H1 (cell line): ENCODE data around the gene ATP6V1B1. TPM values are rescaled to one million over a fixed set of nuclear protein-coding genes. Genes with fewer than 3 reads are reported as not detected.

ENCODE experiments used
- CTCF ChIA-PET: fragments of 300-600 bp; sonication (Branson Sonifier 250); formaldehyde crosslinking; loops from one replicate; lab custom pipeline; 2021; ENCODE audit not compliant: partially characterized antibody; lab: Charles Lee
- POLR2A ChIA-PET: fragments of 300-600 bp; sonication (Branson Sonifier 250); formaldehyde crosslinking; loops from one replicate; lab custom pipeline; 2021; ENCODE audit warnings: inconsistent platforms; ENCODE audit not compliant: partially characterized antibody; lab: Charles Lee
- DNase-seq, 2 experiments: peaks; one replicate each; pipeline versions ENCODE4 v3.0.0 to v3.0.0-alpha.2; 2010 to 2022; ENCODE audit warnings: low spot score in 2 of 2, low read depth in 1 of 2, mixed read lengths in 1 of 2
- FAIRE-seq: peaks from 2 replicates; lab custom pipeline; 2011; peaks lifted over from hg19 to GRCh38; lab: Jason Lieb, UNC
- H2AFZ ChIP-seq: 2 replicates; pipeline ENCODE4 v1.8.1; 2012; ENCODE audit warnings: low read length, inconsistent platforms
- H2AK5ac ChIP-seq: 2 replicates; pipeline ENCODE4 v1.6.1; 2013; ENCODE audit warnings: low read depth, low read length
- H2BK120ac ChIP-seq: replicated peaks from 2 replicates; pipeline ENCODE3; 2013; ENCODE audit warnings: low read depth, low read length, inconsistent platforms
- H2BK12ac ChIP-seq: 2 replicates; pipeline ENCODE4 v1.6.1; 2013; ENCODE audit warnings: low read depth, low read length
- H2BK15ac ChIP-seq: 2 replicates; pipeline ENCODE4 v1.6.1; 2013; ENCODE audit warnings: low read length
- H2BK20ac ChIP-seq: 2 replicates; pipeline ENCODE4 v1.6.1; 2013; ENCODE audit warnings: low read length
- H2BK5ac ChIP-seq: 2 replicates; pipeline ENCODE4 v1.6.1; 2013; ENCODE audit warnings: low read depth, low read length
- H3K14ac ChIP-seq: 2 replicates; pipeline ENCODE4 v1.6.1; 2013; ENCODE audit warnings: inconsistent platforms; ENCODE audit not compliant: insufficient read length
- H3K18ac ChIP-seq: 2 replicates; pipeline ENCODE4 v1.6.1; 2013; ENCODE audit warnings: low read length; ENCODE audit errors: extremely low read depth
- H3K23ac ChIP-seq: 2 replicates; pipeline ENCODE4 v1.6.1; 2013; ENCODE audit warnings: inconsistent platforms; ENCODE audit not compliant: insufficient read length
- H3K23me2 ChIP-seq: 2 replicates; pipeline ENCODE4 v1.6.1; 2013; ENCODE audit warnings: low read depth, low read length
- H3K27ac ChIP-seq: 2 replicates; pipeline ENCODE4 v1.6.1; 2011; ENCODE audit warnings: low read depth, low read length, inconsistent platforms
- H3K27me3 ChIP-seq, 4 experiments: replicated peaks in 1 of 4; 1 replicate in 1 of 4; 2 replicates in 3 of 4; pipeline versions ENCODE4 v1.6.1 to v1.8.1; 2011 to 2013; ENCODE audit warnings: low read length in 3 of 4, mild to moderate bottlenecking in 3 of 4, inconsistent platforms in 2 of 4, mixed read lengths in 2 of 4, moderate library complexity in 1 of 4; ENCODE audit not compliant: control insufficient read depth in 3 of 4, insufficient read depth in 3 of 4; ENCODE audit errors: extremely low read depth in 1 of 4
- H3K36me3 ChIP-seq, 4 experiments: 2 replicates each; pipeline versions ENCODE4 v1.6.1 to v1.8.1; 2011 to 2013; ENCODE audit warnings: mild to moderate bottlenecking in 4 of 4, low read length in 3 of 4, moderate library complexity in 2 of 4, control low read depth in 1 of 4, inconsistent platforms in 1 of 4; ENCODE audit not compliant: insufficient read depth in 4 of 4, control insufficient read depth in 2 of 4
- H3K4ac ChIP-seq: replicated peaks from 2 replicates; pipeline ENCODE3; 2013; ENCODE audit warnings: low read length, low read depth, mixed read lengths, inconsistent platforms; ENCODE audit not compliant: insufficient read length
- H3K4me1 ChIP-seq, 4 experiments: replicated peaks in 1 of 4; 1 replicate in 1 of 4; 2 replicates in 3 of 4; pipeline versions ENCODE4 v1.6.1 to v1.8.1; 2011 to 2013; ENCODE audit warnings: low read length in 3 of 4, inconsistent platforms in 2 of 4, mixed read lengths in 1 of 4; ENCODE audit not compliant: insufficient read depth in 4 of 4, control insufficient read depth in 3 of 4
- H3K4me2 ChIP-seq, 2 experiments: 2 replicates each; pipeline versions ENCODE4 v1.6.1 to v1.8.1; 2011 to 2013; ENCODE audit warnings: low read depth in 2 of 2, low read length in 2 of 2, control low read depth in 1 of 2, inconsistent platforms in 1 of 2, mild to moderate bottlenecking in 1 of 2; ENCODE audit not compliant: insufficient read depth in 1 of 2
- H3K4me3 ChIP-seq, 4 experiments: fragments of 200-600, 300-600 bp in 1 of 4; sonication (generic), shearing (Covaris generic), sonication (Bioruptor Twin) in 1 of 4; 2 replicates each; pipeline versions ENCODE4 v1.5.1 to v1.8.1; 2011 to 2016; ENCODE audit warnings: low read length in 4 of 4, low read depth in 3 of 4, control low read depth in 2 of 4, inconsistent platforms in 2 of 4, mild to moderate bottlenecking in 2 of 4, mixed read lengths in 1 of 4, moderate library complexity in 1 of 4; ENCODE audit not compliant: insufficient read depth in 2 of 4; ENCODE audit errors: extremely low read depth in 1 of 4
- H3K56ac ChIP-seq: replicated peaks from 2 replicates; pipeline ENCODE3; 2013; ENCODE audit warnings: low read depth, mild to moderate bottlenecking, mixed read lengths, low read length, inconsistent platforms; ENCODE audit not compliant: insufficient read length
- H3K79me1 ChIP-seq: 2 replicates; pipeline ENCODE4 v1.6.1; 2013; ENCODE audit warnings: low read depth, low read length, control low read depth
- H3K79me2 ChIP-seq, 2 experiments: 2 replicates each; pipeline versions ENCODE4 v1.6.1 to v1.8.1; 2012 to 2013; ENCODE audit warnings: low read length in 2 of 2, mild to moderate bottlenecking in 2 of 2, inconsistent platforms in 1 of 2; ENCODE audit not compliant: insufficient read depth in 2 of 2, control insufficient read depth in 1 of 2
- H3K9ac ChIP-seq, 4 experiments: replicated peaks in 1 of 4; 1 replicate in 1 of 4; 2 replicates in 3 of 4; pipeline versions ENCODE4 v1.6.1 to v1.8.1; 2011 to 2013; ENCODE audit warnings: low read depth in 3 of 4, low read length in 3 of 4, control low read depth in 2 of 4, mild to moderate bottlenecking in 2 of 4, moderate library complexity in 2 of 4, inconsistent platforms in 1 of 4; ENCODE audit errors: extremely low read depth in 1 of 4
- H3K9me3 ChIP-seq, 2 experiments: 2 replicates each; pipeline versions ENCODE4 v1.6.1 to v1.8.1; 2012 to 2013; ENCODE audit warnings: mild to moderate bottlenecking in 2 of 2, moderate library complexity in 2 of 2, control low read depth in 1 of 2, inconsistent platforms in 1 of 2, low read depth in 1 of 2, low read length in 1 of 2, mixed read lengths in 1 of 2; ENCODE audit not compliant: insufficient read depth in 2 of 2
- H4K20me1 ChIP-seq, 2 experiments: replicated peaks in 1 of 2; 2 replicates each; pipeline versions ENCODE3 to v1.8.1; 2011 to 2013; ENCODE audit warnings: inconsistent platforms in 2 of 2, low read length in 2 of 2, mild to moderate bottlenecking in 1 of 2; ENCODE audit not compliant: insufficient read depth in 2 of 2, control insufficient read depth in 1 of 2
- H4K5ac ChIP-seq: 2 replicates; pipeline ENCODE4 v1.6.1; 2013; ENCODE audit warnings: low read length, low read depth, mixed read lengths, inconsistent platforms; ENCODE audit not compliant: insufficient read length
- H4K8ac ChIP-seq: 2 replicates; pipeline ENCODE4 v1.8.0; 2013; ENCODE audit warnings: mild to moderate bottlenecking, moderate library complexity, low read length, inconsistent platforms; ENCODE audit not compliant: insufficient read depth; ENCODE audit errors: extremely low read depth
- H4K91ac ChIP-seq: replicated peaks from 2 replicates; pipeline ENCODE3; 2013; ENCODE audit warnings: low read length, mixed read lengths, inconsistent platforms; ENCODE audit not compliant: insufficient read length
- E2F6 ChIP-seq: IDR thresholded peaks from 2 replicates; pipeline ENCODE4 v1.6.1; 2012; ENCODE audit warnings: inconsistent platforms
- GTF2F1 ChIP-seq: IDR thresholded peaks from 2 replicates; pipeline ENCODE4 v1.6.1; 2012; ENCODE audit warnings: low read depth, low read length, improper control_type of control experiment, borderline replicate concordance
- KDM4A ChIP-seq: IDR thresholded peaks from one replicate; pipeline ENCODE4 v1.7.1; 2012; ENCODE audit warnings: low read depth, mild to moderate bottlenecking, moderate library complexity, low read length, inconsistent platforms; ENCODE audit not compliant: severe bottlenecking
- MAFK ChIP-seq: IDR thresholded peaks from 2 replicates; pipeline ENCODE4 v1.6.1; 2012; ENCODE audit warnings: low read depth, mild to moderate bottlenecking, improper control_type of control experiment, low read length
- NANOG ChIP-seq: IDR thresholded peaks from 2 replicates; pipeline ENCODE4 v1.6.1; 2011; ENCODE audit warnings: low read length, low read depth, mild to moderate bottlenecking, inconsistent platforms; ENCODE audit not compliant: insufficient read depth, poor library complexity, severe bottlenecking
- NRF1 ChIP-seq: IDR thresholded peaks from 2 replicates; pipeline ENCODE4 v1.6.1; 2011; ENCODE audit warnings: mild to moderate bottlenecking, low read depth, low read length, improper control_type of control experiment
- RBBP5 ChIP-seq: IDR thresholded peaks from 2 replicates; pipeline ENCODE4 v1.7.1; 2012; ENCODE audit warnings: low read depth, mild to moderate bottlenecking, inconsistent platforms, low read length, moderate library complexity, borderline replicate concordance
- RNF2 ChIP-seq: fragments of 200-900, 300-1000 bp; sonication (generic); IDR thresholded peaks from 2 replicates; pipeline ENCODE4 v1.7.1; 2016; ENCODE audit warnings: borderline replicate concordance, low read depth, mild to moderate bottlenecking, antibody characterized with exemption, low read length; ENCODE audit not compliant: poor library complexity, severe bottlenecking; ENCODE audit errors: missing control alignments
- SP1 ChIP-seq: IDR thresholded peaks from 2 replicates; pipeline ENCODE4 v1.6.1; 2011; ENCODE audit warnings: low read depth, low read length
- SP4 ChIP-seq: IDR thresholded peaks from 2 replicates; pipeline ENCODE4 v1.6.1; 2012; ENCODE audit warnings: low read length, inconsistent platforms
- SUZ12 ChIP-seq: fragments of 200-600 bp; sonication (generic); IDR thresholded peaks from 2 replicates; pipeline ENCODE4 v1.6.1; 2012; ENCODE audit warnings: mild to moderate bottlenecking, inconsistent platforms, low read length, moderate library complexity, mixed read lengths
- TAF1 ChIP-seq: IDR thresholded peaks from 2 replicates; pipeline ENCODE4 v1.6.1; 2011; ENCODE audit warnings: mild to moderate bottlenecking, low read depth, low read length
- WGBS, 2 experiments: shearing (Covaris generic) in 1 of 2; methylation state at CpG; one replicate each; pipeline versions ENCODE4 v1.1.6 to v1.1.7; 2013 to 2015; ENCODE audit warnings: low lambda C conversion rate in 2 of 2, mixed read lengths in 2 of 2, inconsistent platforms in 1 of 2, low coverage in 1 of 2, missing lambda C conversion rate in 1 of 2; ENCODE audit not compliant: insufficient replicate concordance in 2 of 2, insufficient coverage in 1 of 2, insufficient read length in 1 of 2; ENCODE audit errors: extremely low coverage in 1 of 2, missing lambda C conversion rate in 1 of 2; 5-methylcytosine and 5-hydroxymethylcytosine counted together
- polyA plus RNA-seq, 7 experiments: library from polyadenylated mRNA; depleted of rRNA in 3 of 7; stranded (reverse) in 5 of 7; unstranded in 2 of 7; fragments of >200 nt in 5 of 7; fragments of 200-250 nt in 2 of 7; gene quantifications; 1 replicate in 5 of 7; 2 replicates in 1 of 7; 4 replicates in 1 of 7; pipeline versions ENCODE4 v1.2.1 to v1.2.3, GENCODE V29; 2011 to 2013; ENCODE audit warnings: missing spikeins in 2 of 7, mixed read lengths in 2 of 7
- total RNA-seq: library from RNA; stranded (reverse); fragmentation: NEBNext Ultra II Directional; extraction: Animal tissue kit (Norgen Biotek cat#: 25700); gene quantifications from 2 replicates; pipeline ENCODE4 v1.2.1, GENCODE V29; 2021

ATP6V1B1 gene
- total and polyA plus RNA-seq, 2 of the 8 experiments (the other 6 are each of a cell fraction or from before 2014, with no cell fraction given) = not detected

- no peaks in the 10 kb centered on the region for H3K4me1 ChIP-seq
- H3K9ac ChIP-seq = no peak overlapping the region
- no peak overlapping the region for H2BK20ac ChIP-seq
- H4K20me1 ChIP-seq = no peaks in the 10 kb centered on the region
- H3K56ac ChIP-seq = no peak overlapping the region
- H3K79me2 ChIP-seq = no peaks in the 10 kb centered on the region
- H3K27me3 ChIP-seq = peaks cover 10 to 38% (median 28%) of the 10 kb centered on the region in 4 experiments
- H4K91ac ChIP-seq = no peak overlapping the region
- H4K8ac ChIP-seq = no peak overlapping the region
- H4K5ac ChIP-seq = no peak overlapping the region
- H3K79me1 ChIP-seq = no peaks in the 10 kb centered on the region
- peak in 1 of 2 experiments; percentile 41 for DNase-seq
- no peak overlapping the region for H2BK12ac ChIP-seq
- CTCF ChIA-PET = interaction anchor here (0.6 to 8.6 kb wide), 16 partner anchors 8 to 1166 kb away, joined by 3 to 99 read pairs (median 4); partner anchors contain the start of gene ANKRD53
- WGBS, 2 experiments = 76% methylated on average over 14 of the region's 14 CpGs; no CpG with 5 or more reads in 1 of the 2 experiments
- no peaks in the 10 kb centered on the region for H3K36me3 ChIP-seq
- H2BK15ac ChIP-seq = no peak overlapping the region
- peak overlapping the region in 3 of 4 experiments; percentile 18 to 64 (median 27); a peak in 4 of 8 replicates for H3K4me3 ChIP-seq
- no peak overlapping the region for H3K23ac ChIP-seq
- no peak overlapping the region for H2AK5ac ChIP-seq
- H3K9me3 ChIP-seq = no peaks in the 10 kb centered on the region
- POLR2A ChIA-PET = interaction anchor here (1.0 to 1.4 kb wide), 2 partner anchors 9 to 11 kb away, joined by 4 to 6 read pairs; no protein-coding TSS in a partner anchor
- no peaks in the 10 kb centered on the region; the same call in 1 of the 2 replicates for H3K23me2 ChIP-seq
- H2BK5ac ChIP-seq = no peak overlapping the region
- no peak overlapping the region for H3K18ac ChIP-seq
- no peak overlapping the region for H3K4ac ChIP-seq
- no peak overlapping the region for H3K27ac ChIP-seq
- no peak for FAIRE-seq
- no peak overlapping the region for H3K14ac ChIP-seq
- H2AFZ ChIP-seq = no peak overlapping the region
- H2BK120ac ChIP-seq = no peak overlapping the region
- peak overlapping the region in 1 of 2 experiments; percentile 15; a peak in 2 of 4 replicates for H3K4me2 ChIP-seq
- TF ChIP-seq SUZ12 (no peak), SP4 (no peak), KDM4A (no peak), SP1 (no peak), NANOG (no peak), RBBP5 (no peak), GTF2F1 (no peak), TAF1 (no peak), E2F6 (no peak), NRF1 (no peak), RNF2 (no peak), MAFK (no peak)
Observed at GRCh38 chr2:70965506-70965905, 29.8 kb downstream of the ATP6V1B1 start.
